HL-60/S4 treated with phorbol 12-myristate 13-acetate at 8.2 ng/mL for 4 days and 3 days (cell line): Measurements from ENCODE around the gene SERPINB13.

Experiments used
- in situ Hi-C: fragments of 300-500 bp; cut with MboI; formaldehyde crosslinking; loops from 2 replicates; pipeline ENCODE4 v1.15.0; 2022; ENCODE audit warnings: low sequenced_read_pairs

Gene SERPINB13

GRCh38 chr18:63586966-63587365, at the start of gene SERPINB13:
Gene SERPINB13 (plus strand): TSS chr18:63587343. CDS start chr18:63588668, 1,325 bp downstream.
- in situ Hi-C loops: no loop called here

DNA sequence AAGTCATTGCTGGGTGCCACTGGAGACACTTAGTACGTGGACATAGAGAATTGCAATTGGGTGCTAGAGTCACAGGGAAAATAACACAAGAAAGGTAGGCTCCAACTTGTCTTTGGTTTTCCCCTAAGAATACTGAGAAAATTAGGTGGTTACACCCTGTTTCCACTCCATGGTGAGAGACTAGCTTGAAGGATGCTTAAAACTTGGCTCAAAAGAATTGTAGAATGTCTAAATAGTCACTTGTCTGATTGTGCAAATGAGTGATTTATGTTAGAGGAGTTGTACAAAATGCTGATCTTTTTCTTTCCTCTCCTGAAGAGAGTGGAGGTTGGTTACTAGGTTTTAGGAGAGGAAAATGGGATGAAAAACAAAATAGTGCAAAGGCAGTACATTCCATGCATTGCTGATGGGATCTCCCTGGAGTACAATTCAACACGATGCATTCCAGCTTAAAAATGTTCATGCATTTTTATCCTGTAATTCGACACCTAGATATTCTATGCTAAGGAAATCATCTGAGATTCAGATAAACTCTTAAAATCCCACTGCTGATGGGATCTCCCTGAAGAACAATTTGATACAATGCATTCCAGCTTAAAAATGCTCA, 47.1 kb upstream of the SERPINB13 start:
- in situ Hi-C loops: no loop called here

DNA sequence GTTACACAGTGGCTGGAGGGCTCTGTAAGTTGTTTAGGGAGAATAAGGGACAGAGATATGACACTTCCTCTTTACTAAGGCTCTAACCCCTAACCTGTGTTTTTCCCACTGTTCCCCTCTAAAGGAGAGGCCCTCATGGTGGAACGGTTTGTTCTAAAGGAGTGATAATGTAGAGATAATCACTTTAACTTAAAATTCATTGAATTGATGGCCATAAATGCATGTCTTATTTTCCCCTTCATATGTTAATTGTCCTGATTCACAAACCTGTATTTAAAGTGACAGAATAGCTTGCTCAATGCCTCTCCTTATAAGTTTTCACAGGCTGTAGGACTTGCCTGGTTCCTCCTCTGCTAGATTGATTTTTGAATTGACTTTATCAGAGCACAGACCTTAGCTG, 45.1 kb upstream of the SERPINB13 start, which contains the start of gene SERPINB12:
Gene SERPINB12 (plus strand): TSS at position 301 of the 400 bp plus-strand sequence. CDS start 13,791 bp downstream, outside the sequence.
- in situ Hi-C loops: no loop called here

DNA sequence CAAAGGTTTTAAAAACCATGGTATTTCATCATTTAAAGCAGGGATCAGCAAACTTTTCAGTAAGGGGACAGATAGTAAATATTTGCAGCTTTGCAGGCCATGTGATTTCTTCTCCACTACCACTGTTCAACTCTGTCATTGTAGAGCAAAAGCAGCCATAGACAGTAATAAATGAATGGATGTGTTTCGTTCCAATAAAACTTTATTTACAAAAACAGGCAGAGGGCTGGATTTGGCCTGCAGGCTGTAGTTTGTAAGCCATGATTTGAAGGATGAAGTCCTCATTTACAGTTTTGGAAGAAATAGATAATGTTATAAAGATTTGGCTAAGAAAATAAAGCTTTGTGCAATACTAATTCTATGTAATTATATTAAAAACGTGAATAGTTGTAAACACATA, 43.1 kb upstream of the SERPINB13 start:
- in situ Hi-C loops: no loop called here

- in situ Hi-C loops: no loop called here
These were observed 42.1 kb upstream of the SERPINB13 start for GRCh38 chr18:63545000-63545399.

DNA sequence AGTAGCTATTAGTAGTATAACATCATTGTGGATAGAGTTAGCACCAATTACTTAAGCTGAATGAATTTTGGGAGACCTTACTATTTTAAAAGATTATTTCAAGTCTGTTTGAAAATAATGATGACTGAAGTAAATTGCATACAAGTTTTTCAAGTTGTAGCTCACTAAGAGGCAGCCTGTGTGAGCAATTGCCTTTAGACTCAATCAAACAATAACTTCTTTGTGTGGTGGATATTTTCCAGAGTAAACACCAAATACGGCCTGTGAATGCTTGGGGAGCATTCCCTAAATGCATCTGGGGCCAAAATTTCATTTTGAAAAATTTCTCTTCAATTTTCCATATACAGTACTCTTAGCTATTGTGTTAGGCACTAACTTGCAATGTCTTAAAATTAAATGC, 37.1 kb upstream of the SERPINB13 start:
- in situ Hi-C loops: no loop called here

- in situ Hi-C loops: no loop called here
These were observed 35.4 kb upstream of the SERPINB13 start for GRCh38 chr18:63551769-63552168.

DNA sequence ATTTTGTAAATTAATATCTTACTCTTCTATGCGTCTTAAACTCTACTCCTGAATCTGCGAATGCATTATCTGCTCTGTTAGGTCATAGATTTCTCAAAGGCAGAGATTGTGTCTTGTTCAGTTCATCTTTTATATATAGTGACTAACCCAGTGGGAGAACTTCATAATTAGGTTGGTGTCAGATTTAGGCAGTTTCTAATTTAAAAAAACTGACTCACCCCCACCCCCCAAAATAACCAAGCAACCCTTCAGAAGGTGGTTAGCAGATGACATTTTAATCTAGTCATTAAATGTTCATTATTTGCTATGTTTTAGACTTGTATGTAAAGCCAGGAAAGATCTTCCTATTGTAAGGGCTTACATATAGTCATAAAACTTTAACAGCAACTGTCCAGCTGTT, 34.6 kb upstream of the SERPINB13 start:
- in situ Hi-C loops: no loop called here

- in situ Hi-C loops: no loop called here
These were observed 34.1 kb upstream of the SERPINB13 start for GRCh38 chr18:63553081-63553480.

GRCh38 chr18:63559567-63560491, 27.3 kb upstream of the SERPINB13 start:
- in situ Hi-C loops: no loop called here

GRCh38 chr18:63562284-63562683, 24.9 kb upstream of the SERPINB13 start:
- in situ Hi-C loops: no loop called here

GRCh38 chr18:63564021-63564420, 23.1 kb upstream of the SERPINB13 start:
- in situ Hi-C loops: no loop called here

DNA sequence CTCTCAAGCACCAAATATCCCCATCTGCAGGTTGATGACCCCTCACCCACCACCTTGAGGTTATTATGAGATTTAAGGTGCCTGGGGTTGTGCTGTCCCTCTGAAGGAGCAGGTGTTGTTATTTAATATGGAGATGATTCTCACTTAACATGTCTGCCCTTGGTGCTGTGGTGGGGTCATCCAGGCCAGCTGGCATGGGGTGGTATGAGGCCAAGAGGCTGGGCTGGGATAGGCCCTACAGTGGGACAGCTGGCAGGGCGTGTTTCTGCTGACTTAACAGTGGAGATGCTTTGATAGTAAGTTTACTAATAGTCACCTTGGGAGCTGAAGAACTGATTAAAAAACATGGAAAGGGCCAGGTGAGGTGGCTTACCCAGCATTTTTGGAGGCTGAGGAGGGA, 22.6 kb upstream of the SERPINB13 start:
- in situ Hi-C loops: no loop called here

DNA sequence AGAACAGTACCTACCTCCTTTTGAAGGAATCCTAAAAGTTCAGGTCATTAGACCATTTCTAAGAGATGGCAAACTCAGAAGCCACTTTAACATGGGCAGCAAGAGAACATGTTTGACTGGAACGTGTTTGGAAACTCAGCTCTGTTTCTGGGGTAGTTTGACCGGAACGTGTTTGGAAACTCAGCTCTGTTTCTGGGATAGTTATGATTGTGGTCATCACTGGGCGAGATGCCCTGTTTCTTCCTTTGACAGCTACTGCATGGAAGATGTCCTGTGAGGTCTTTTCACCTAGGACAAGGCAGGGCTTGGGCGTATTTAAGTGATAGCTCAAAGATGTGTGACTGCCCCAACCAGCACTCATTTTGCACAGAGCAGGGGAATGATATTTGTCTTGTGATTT, 19.9 kb upstream of the SERPINB13 start:
- in situ Hi-C loops: no loop called here

DNA sequence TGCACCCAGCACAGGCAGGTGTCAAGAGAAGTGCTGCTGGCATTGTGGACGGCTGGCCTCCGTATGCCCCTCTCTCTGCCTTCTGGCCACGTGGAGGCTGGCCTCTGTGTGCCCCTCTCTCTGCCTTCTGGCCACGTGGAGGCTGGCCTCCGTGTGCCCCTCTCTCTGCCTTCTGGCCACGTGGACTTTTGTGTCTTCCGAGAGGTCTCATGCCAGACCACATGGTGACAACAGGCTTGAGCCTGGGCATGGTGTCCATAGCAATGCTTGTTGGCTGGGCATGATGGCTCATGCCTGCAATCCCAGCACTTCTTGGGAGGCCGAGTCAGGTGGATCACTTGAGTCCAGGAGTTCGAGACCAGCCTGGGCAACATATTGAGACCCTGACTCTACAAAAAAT, 19.3 kb upstream of the SERPINB13 start:
- in situ Hi-C loops: no loop called here

DNA sequence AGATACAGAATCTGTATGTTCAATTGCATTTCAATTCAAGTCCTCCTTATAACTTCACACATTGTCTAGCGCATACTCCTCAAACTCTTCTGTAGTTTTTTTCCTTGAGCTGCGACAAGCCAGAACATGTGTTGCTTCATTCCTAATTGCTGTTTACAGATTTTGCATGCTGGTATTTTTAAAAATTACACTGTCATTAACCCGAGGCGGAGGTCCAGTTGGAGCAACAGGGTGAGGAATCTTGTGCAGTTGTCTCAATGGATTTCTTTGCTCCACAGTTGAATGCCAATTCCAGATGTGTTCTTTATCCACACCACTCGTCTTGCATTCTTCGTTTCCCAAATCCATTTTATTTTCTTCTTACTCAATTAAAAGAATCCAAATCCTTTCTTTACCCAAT, 16.4 kb upstream of the SERPINB13 start:
- in situ Hi-C loops: no loop called here

GRCh38 chr18:63575681-63576080, 11.5 kb upstream of the SERPINB13 start:
- in situ Hi-C loops: no loop called here

DNA sequence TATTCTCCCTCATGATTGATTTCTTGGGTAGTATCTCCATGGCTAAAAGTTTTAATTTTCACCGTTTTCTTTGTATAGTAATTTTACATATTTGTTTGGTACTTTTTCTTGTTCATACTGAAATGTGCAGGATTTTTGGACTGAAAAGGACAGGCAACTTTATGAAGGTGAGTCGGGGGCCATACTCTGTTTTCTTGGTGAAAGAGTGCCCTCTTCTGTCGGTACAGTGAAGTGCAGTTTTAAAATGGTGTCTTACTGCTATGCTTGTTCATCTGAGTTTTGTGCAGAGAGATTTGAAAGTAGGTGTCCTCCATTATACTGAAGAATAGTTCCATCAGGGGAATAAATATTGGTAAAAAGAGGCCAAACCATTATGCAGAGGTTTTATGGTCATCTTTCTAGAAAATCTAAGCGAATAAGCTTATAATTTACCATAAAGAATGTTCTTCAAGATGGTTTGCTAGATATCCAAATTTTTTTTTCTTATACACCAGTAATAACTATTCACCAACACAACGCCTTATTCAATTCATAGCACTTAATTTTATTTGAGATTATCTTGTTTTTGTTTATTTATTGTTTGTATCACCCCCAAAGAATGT, 8.7 kb upstream of the SERPINB13 start:
- in situ Hi-C loops: no loop called here

- in situ Hi-C loops: no loop called here
These were observed 7.5 kb upstream of the SERPINB13 start for GRCh38 chr18:63579616-63580015.

DNA sequence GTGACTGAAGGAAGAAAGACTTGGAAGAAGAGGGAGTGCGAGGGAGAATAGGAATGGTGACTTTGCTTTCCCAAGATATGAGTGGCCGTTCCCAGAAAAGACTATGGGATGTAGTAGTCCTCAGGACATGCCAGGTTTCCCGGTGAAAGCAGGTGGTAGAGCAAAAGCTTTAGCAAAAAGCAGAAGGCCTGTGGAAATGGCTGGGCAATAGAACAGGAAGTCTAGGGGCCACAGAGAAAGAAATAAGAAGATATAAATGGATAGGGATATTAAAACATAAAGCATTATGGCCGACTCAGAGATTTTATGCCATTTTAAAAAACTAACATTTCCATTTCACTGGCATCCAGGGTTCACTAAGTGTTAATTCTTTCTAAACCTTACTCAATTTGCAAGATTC, 1.2 kb upstream of the SERPINB13 start:
- in situ Hi-C loops: no loop called here

- in situ Hi-C loops: no loop called here
These were observed 712 bp upstream of the SERPINB13 start for GRCh38 chr18:63586431-63586830.

DNA sequence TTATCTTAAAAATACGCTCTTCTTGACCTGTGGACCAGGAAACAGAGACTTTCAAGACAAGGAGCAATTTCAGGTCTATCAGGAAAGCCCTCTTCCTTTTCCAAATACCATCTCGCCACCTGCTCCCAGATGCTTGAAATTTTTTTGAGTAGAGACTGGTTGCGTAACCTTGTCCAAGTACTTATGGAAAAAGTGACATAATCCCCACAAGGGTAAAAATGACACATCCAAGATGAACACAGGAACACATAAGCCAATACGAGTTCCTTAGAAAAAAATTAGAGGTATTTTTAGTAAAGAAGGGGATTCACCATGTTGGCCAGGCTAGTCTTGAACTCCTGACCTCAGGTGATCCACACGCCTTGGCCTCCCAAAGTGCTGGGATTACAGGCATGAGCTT, 1.8 kb downstream of the SERPINB13 start:
- in situ Hi-C loops: no loop called here
